HepG2 (cell line): Measurements from ENCODE around the gene BBC3. TPM values are rescaled to one million over a fixed set of nuclear protein-coding genes. Genes with fewer than 3 reads are reported as not detected.
A peak's percentile ranks its signal among the peaks of the same experiment; 100 is the strongest.

Experiments
- ATAC-seq: fragments of 200-7000 bp; cut with Tn5 transposase; 3 replicates; pipeline ENCODE4 v1.9.1; 2020; ENCODE audit warnings: mild to moderate bottlenecking, moderate library complexity
- BruUV-seq: library from RNA; stranded (reverse); fragments of 400-500 nt; replicated peaks from 2 replicates; lab custom pipeline; 2021; lab: Mats Ljungman, UMichigan
- CTCF ChIA-PET: fragments of 300-600 bp; formaldehyde crosslinking; extraction: SDS; loops from one replicate; lab custom pipeline; 2021; ENCODE audit warnings: low total read pairs, inconsistent platforms, low intra/inter-chr PET ratio; lab: Yijun Ruan, JAX
- POLR2A ChIA-PET: fragments of 350-600 bp; sonication (Branson Sonifier 250); formaldehyde crosslinking; loops from one replicate; lab custom pipeline; 2020; ENCODE audit warnings: antibody characterized with exemption, inconsistent platforms; lab: Yijun Ruan, JAX
- DNase-seq: peaks from one replicate; pipeline ENCODE4 v3.0.0-alpha.2; 2015; ENCODE audit warnings: low spot score
- FAIRE-seq: peaks from 3 replicates; lab custom pipeline; 2011; peaks lifted over from hg19 to GRCh38; lab: Jason Lieb, UNC
- H2AFZ ChIP-seq: one replicate; pipeline ENCODE4 v1.6.1; 2011; ENCODE audit warnings: low read length, inconsistent platforms
- H3K27ac ChIP-seq: fragments of 300-600 bp; 3 replicates; pipeline ENCODE4 v1.8.0; 2011; ENCODE audit warnings: mixed run types, mild to moderate bottlenecking, mixed read lengths, low read length, inconsistent platforms; ENCODE audit not compliant: insufficient read depth; ENCODE audit errors: extremely low read length
- H3K27me3 ChIP-seq, 2 experiments: fragments of 200-600 bp in 1 of 2; 2 replicates in 1 of 2; 3 replicates in 1 of 2; pipeline versions ENCODE4 v1.6.0 to v1.8.0; 2011; ENCODE audit warnings: low read length in 2 of 2, mild to moderate bottlenecking in 2 of 2, moderate library complexity in 2 of 2, inconsistent platforms in 1 of 2; ENCODE audit not compliant: insufficient read depth in 2 of 2, control insufficient read depth in 1 of 2
- H3K36me3 ChIP-seq, 2 experiments: fragments of 200-600 bp in 1 of 2; replicated peaks in 1 of 2; 2 replicates in 1 of 2; 3 replicates in 1 of 2; pipeline versions ENCODE4 v1.5.1 to v1.8.0; 2011; ENCODE audit warnings: low read length in 2 of 2, inconsistent platforms in 1 of 2; ENCODE audit not compliant: insufficient read depth in 2 of 2, control insufficient read depth in 1 of 2
- H3K4me1 ChIP-seq: 2 replicates; pipeline ENCODE4 v1.5.1; 2012; ENCODE audit warnings: low read length, inconsistent platforms; ENCODE audit not compliant: insufficient read depth
- H3K4me2 ChIP-seq: 2 replicates; pipeline ENCODE4 v1.6.0; 2011; ENCODE audit warnings: low read depth, low read length, inconsistent platforms
- H3K4me3 ChIP-seq, 3 experiments: fragments of 200-600 bp in 1 of 3; sonication (generic), shearing (Covaris generic) in 1 of 3; replicated peaks in 1 of 3; 2 replicates each; pipeline ENCODE4 v1.5.1; 2011 to 2016; ENCODE audit warnings: low read length in 3 of 3, inconsistent platforms in 2 of 3, low read depth in 2 of 3, mild to moderate bottlenecking in 2 of 3, control low read depth in 1 of 3, mixed read lengths in 1 of 3; ENCODE audit not compliant: insufficient read depth in 1 of 3
- H3K79me2 ChIP-seq: one replicate; pipeline ENCODE4 v1.6.1; 2011; ENCODE audit warnings: low read length, inconsistent platforms; ENCODE audit not compliant: insufficient read depth
- H3K9ac ChIP-seq: 2 replicates; pipeline ENCODE4 v1.6.0; 2011; ENCODE audit warnings: mild to moderate bottlenecking, low read depth, low read length, inconsistent platforms; ENCODE audit not compliant: insufficient read depth
- H3K9me3 ChIP-seq: 2 replicates; pipeline ENCODE4 v1.5.1; 2012; ENCODE audit warnings: mild to moderate bottlenecking, low read length
- H4K20me1 ChIP-seq: 2 replicates; pipeline ENCODE4 v1.6.0; 2011; ENCODE audit warnings: inconsistent platforms, mild to moderate bottlenecking, low read length, moderate library complexity; ENCODE audit not compliant: insufficient read depth
- MAX ChIP-seq: IDR thresholded peaks from 2 replicates; pipeline ENCODE4 v1.6.1; 2012; ENCODE audit warnings: inconsistent platforms
- MYC ChIP-seq: sonication (generic); formaldehyde crosslinking; IDR thresholded peaks from 2 replicates; pipeline ENCODE4 v1.9.0; 2021; ENCODE audit warnings: missing genetic modification reagents, borderline replicate concordance
- NFAT5 ChIP-seq: sonication (generic); formaldehyde crosslinking; IDR thresholded peaks from 2 replicates; pipeline ENCODE4 v1.4.0; 2020; ENCODE audit warnings: missing genetic modification reagents
- TEAD3 ChIP-seq: optimal IDR thresholded peaks from 2 replicates; pipeline ENCODE3; 2016; ENCODE audit warnings: borderline replicate concordance
- THRA ChIP-seq: sonication (generic); formaldehyde crosslinking; IDR thresholded peaks from 2 replicates; pipeline ENCODE4 v1.4.0; 2020; ENCODE audit warnings: missing genetic modification reagents, borderline replicate concordance
- in situ Hi-C: cut with HindIII; loops from 2 replicates; pipeline ENCODE4 v1.10.0; 2017; ENCODE audit warnings: low pct_unique_long_range_greater_than_20kb; ENCODE audit not compliant: extremely low pct_ligation_motif_present
- intact Hi-C: fragments of 100-400 bp; cut with micrococcal nuclease; formaldehyde crosslinking; loops from one replicate; pipeline ENCODE4 v1.10.0; 2022; ENCODE audit not compliant: unreplicated experiment
- polyA plus RNA-seq, 8 experiments: library from polyadenylated mRNA; depleted of rRNA in 3 of 8; stranded (reverse) in 7 of 8; unstranded in 1 of 8; fragments of >200 nt; fragmentation: Illumina TruSeq in 4 of 8; extraction: Trizol in 4 of 8; gene quantifications; 2 replicates each; pipeline versions ENCODE4 v1.2.1 to v1.2.3, GENCODE V29; 2011 to 2016; ENCODE audit warnings: low read depth in 4 of 8, missing spikeins in 1 of 8, mixed read lengths in 1 of 8; ENCODE audit not compliant: insufficient read depth in 1 of 8
- total RNA-seq, 5 experiments: library from RNA; depleted of rRNA; stranded (reverse); fragments of >200 nt; fragmentation: Illumina TruSeq; extraction: Trizol; gene quantifications; 2 replicates each; pipeline ENCODE4 v1.2.3, GENCODE V29; 2016; ENCODE audit warnings: low read depth in 1 of 5

The BBC3 gene
- total and polyA plus RNA-seq, 2 of the 13 experiments (the other 11 are each of a cell fraction or from before 2014, with no cell fraction given), result 6.1 to 8.8 TPM

- TF ChIP-seq THRA (CRISPR knock-in tag) (0 out of 2 replicates have a peak, but pooled peaks have one; percentile 28), TEAD3 (peak; percentile 46), NFAT5 (CRISPR knock-in tag) (no peak)
Measured at GRCh38 chr19:47210689-47211316, 20.2 kb downstream of the BBC3 start (continued).

DNA sequence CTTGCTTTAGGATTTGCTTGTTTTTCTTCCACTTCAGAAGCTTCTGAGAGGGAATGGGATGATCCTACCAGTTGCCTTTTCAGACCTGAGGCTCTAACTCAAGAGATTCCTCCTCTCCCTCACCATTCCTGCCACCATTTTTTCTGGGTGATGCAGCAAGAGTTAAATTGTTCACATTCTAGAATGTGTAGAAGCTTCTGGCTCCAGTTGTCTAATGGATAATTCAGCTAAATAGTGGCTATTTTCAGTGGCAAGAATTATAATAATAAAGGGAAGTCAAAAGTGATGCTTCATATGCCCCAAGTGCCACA, 20.9 kb downstream of the BBC3 start:
- TF ChIP-seq MYC (CRISPR knock-in tag) (0 out of 2 replicates have a peak, but pooled peaks have one; percentile 0), MAX (no peak)
- FAIRE-seq (no peak), ATAC-seq (no peak), DNase-seq (no peak)
- Histone ChIP-seq H3K9me3 (no peaks in the 10 kb centered on the region), H4K20me1 (no peaks in the 10 kb centered on the region), H3K9ac (0 out of 2 replicates have a peak overlapping the region, but pooled peaks have one; percentile 19), H2AFZ (no peak overlapping the region), H3K27me3 (no peaks in the 10 kb centered on the region), H3K4me2 (no peak overlapping the region), H3K4me1 (peaks cover 11% of the 10 kb centered on the region), H3K79me2 (no peaks in the 10 kb centered on the region), H3K4me3 (no peak overlapping the region), H3K27ac (peak overlapping the region; percentile 55), H3K36me3 (peaks cover 18 to 55% of the 10 kb centered on the region in 2 experiments)
- BruUV-seq, result no TSS peak
- intact Hi-C loops (loop anchor here (1.0 kb wide), 1 partner anchor 34 kb away; no protein-coding TSS in a partner anchor), in situ Hi-C loops (loop anchor here (5.0 kb wide), 1 partner anchor 42 kb away; no protein-coding TSS in a partner anchor)
- ChIA-PET CTCF (interaction anchor here (0.6 to 3.2 kb wide), 3 partner anchors 34 to 61 kb away, joined by 3 to 33 read pairs (median 7); no protein-coding TSS in a partner anchor), POLR2A (interaction anchor here (1.0 to 3.9 kb wide), 8 partner anchors 14 to 114 kb away, joined by 4 to 69 read pairs (median 10); partner anchors contain the start of genes CCDC9 and ZC3H4)
